SK-MEL-5 (cell line): ENCODE data around the gene SLC48A1. TPM values are rescaled to one million over a fixed set of nuclear protein-coding genes. Genes with fewer than 3 reads are reported as not detected.

Experiments used
- DNase-seq: peaks from one replicate; pipeline ENCODE4 v3.0.0-alpha.2; 2016; ENCODE audit warnings: low read depth, low spot score
- in situ Hi-C: cut with HindIII; loops from 2 replicates; pipeline ENCODE4 v1.10.0; 2016; ENCODE audit warnings: low sequenced_read_pairs, high pct_unique_total_duplicates, low pct_unique_long_range_greater_than_20kb
- total RNA-seq: library from RNA; depleted of rRNA; stranded (reverse); fragments of >200 nt; shearing (Covaris generic); gene quantifications from 2 replicates; pipeline ENCODE4 v1.2.3, GENCODE V29; 2014

SLC48A1 gene
- total RNA-seq, 1 experiment from 2014 or later, result 12.7 TPM

GRCh38 chr12:47741340-47741703 lies 31.7 kb upstream of the SLC48A1 start:
- DNase-seq, result peak; percentile 87
- in situ Hi-C loops, result no loop called here

GRCh38 chr12:47742253-47742825 lies 30.7 kb upstream of the SLC48A1 start:
- DNase-seq, result peak; percentile 65
- in situ Hi-C loops, result no loop called here

GRCh38 chr12:47743311-47743860 lies 29.7 kb upstream of the SLC48A1 start:
- DNase-seq, result no peak
- in situ Hi-C loops, result no loop called here

- in situ Hi-C loops, result no loop called here
- no peak for DNase-seq
Observed at GRCh38 chr12:47744005-47744651, 28.9 kb upstream of the SLC48A1 start.

- no peak for DNase-seq
- in situ Hi-C loops, result no loop called here
Observed at GRCh38 chr12:47744778-47745436, 28.1 kb upstream of the SLC48A1 start.

GRCh38 chr12:47745485-47746041 lies 27.5 kb upstream of the SLC48A1 start:
- no peak for DNase-seq
- in situ Hi-C loops, result no loop called here

GRCh38 chr12:47746073-47746472 lies 27.0 kb upstream of the SLC48A1 start:
- DNase-seq, result no peak
- in situ Hi-C loops, result no loop called here

- in situ Hi-C loops, result no loop called here
Observed at GRCh38 chr12:47746523-47746922, 26.5 kb upstream of the SLC48A1 start.

GRCh38 chr12:47747126-47747525 lies 25.9 kb upstream of the SLC48A1 start:
- in situ Hi-C loops, result no loop called here

More at GRCh38 chr12:47746523-47746922, 26.5 kb upstream of the SLC48A1 start:
- no peak for DNase-seq

GRCh38 chr12:47747596-47748506 lies 25.2 kb upstream of the SLC48A1 start:
- DNase-seq, result no peak
- in situ Hi-C loops, result no loop called here

More at GRCh38 chr12:47747126-47747525, 25.9 kb upstream of the SLC48A1 start:
- no peak for DNase-seq

- in situ Hi-C loops, result no loop called here
- no peak for DNase-seq
Observed at GRCh38 chr12:47748507-47748828, 24.6 kb upstream of the SLC48A1 start.

GRCh38 chr12:47748899-47749298 lies 24.1 kb upstream of the SLC48A1 start:
- in situ Hi-C loops, result no loop called here
- no peak for DNase-seq

GRCh38 chr12:47750229-47750798 lies 22.7 kb upstream of the SLC48A1 start:
- in situ Hi-C loops, result no loop called here
- no peak for DNase-seq

- no peak for DNase-seq
- in situ Hi-C loops, result no loop called here
Observed at GRCh38 chr12:47750916-47751470, 22.0 kb upstream of the SLC48A1 start.

- no peak for DNase-seq
- in situ Hi-C loops, result no loop called here
Observed at GRCh38 chr12:47751561-47751960, 21.5 kb upstream of the SLC48A1 start.

- in situ Hi-C loops, result no loop called here
- DNase-seq, result no peak
Observed at GRCh38 chr12:47752121-47752520, 20.9 kb upstream of the SLC48A1 start.

- DNase-seq, result no peak
- in situ Hi-C loops, result no loop called here
Observed at GRCh38 chr12:47752552-47752951, 20.5 kb upstream of the SLC48A1 start.
